ENCODE measurements around the gene BBS12.

The BBS12 gene

GRCh38 chr4:122711919-122712318 lies 20.6 kb upstream of the BBS12 start:
- Histone ChIP-seq H3K4me1 (ENCODE audit: control insufficient read depth, insufficient read depth, low read length) (no peaks in the 10 kb centered on the region), H3K9me3 (ENCODE audit: control insufficient read depth, low read length) (no peaks in the 10 kb centered on the region), H3K27me3 (ENCODE audit: control insufficient read depth, insufficient read depth, low read length, poor library complexity, severe bottlenecking) (no peaks in the 10 kb centered on the region), H3K4me3 (ENCODE audit: insufficient read depth, low read depth, low read length) (no peak overlapping the region), H3K27ac (ENCODE audit: insufficient read depth, low read depth, low read length, poor library complexity, severe bottlenecking) (no peak overlapping the region), H3K36me3 (ENCODE audit: control insufficient read depth, insufficient read depth, low read length) (no peaks in the 10 kb centered on the region)

- Histone ChIP-seq H3K36me3 (ENCODE audit: control insufficient read depth, insufficient read depth, low read length) (no peaks in the 10 kb centered on the region), H3K4me1 (ENCODE audit: control insufficient read depth, insufficient read depth, low read length) (no peaks in the 10 kb centered on the region), H3K27ac (ENCODE audit: insufficient read depth, low read depth, low read length, poor library complexity, severe bottlenecking) (no peak overlapping the region), H3K9me3 (ENCODE audit: control insufficient read depth, low read length) (no peaks in the 10 kb centered on the region), H3K27me3 (ENCODE audit: control insufficient read depth, insufficient read depth, low read length, poor library complexity, severe bottlenecking) (no peaks in the 10 kb centered on the region), H3K4me3 (ENCODE audit: insufficient read depth, low read depth, low read length) (no peak overlapping the region)
- WGBS, 2 experiments, result 96 to 100% methylated on average over 2 to 4 of the region's 4 CpGs
These were observed 19.7 kb upstream of the BBS12 start for GRCh38 chr4:122712782-122713181.

GRCh38 chr4:122715221-122715620 lies 17.3 kb upstream of the BBS12 start:
- 80 to 82% methylated on average over 5 of the region's 5 CpGs for WGBS, 2 experiments
- Histone ChIP-seq H3K27ac (ENCODE audit: insufficient read depth, low read depth, low read length, poor library complexity, severe bottlenecking) (no peak overlapping the region), H3K4me1 (ENCODE audit: control insufficient read depth, insufficient read depth, low read length) (no peaks in the 10 kb centered on the region), H3K36me3 (ENCODE audit: control insufficient read depth, insufficient read depth, low read length) (no peaks in the 10 kb centered on the region), H3K27me3 (ENCODE audit: control insufficient read depth, insufficient read depth, low read length, poor library complexity, severe bottlenecking) (no peaks in the 10 kb centered on the region), H3K4me3 (ENCODE audit: insufficient read depth, low read depth, low read length) (no peak overlapping the region), H3K9me3 (ENCODE audit: control insufficient read depth, low read length) (no peaks in the 10 kb centered on the region)

- 40 to 41% methylated on average over 3 of the region's 4 CpGs for WGBS, 2 experiments
- Histone ChIP-seq H3K9me3 (ENCODE audit: control insufficient read depth, low read length) (no peaks in the 10 kb centered on the region), H3K27me3 (ENCODE audit: control insufficient read depth, insufficient read depth, low read length, poor library complexity, severe bottlenecking) (no peaks in the 10 kb centered on the region), H3K4me3 (ENCODE audit: insufficient read depth, low read depth, low read length) (no peak overlapping the region), H3K27ac (ENCODE audit: insufficient read depth, low read depth, low read length, poor library complexity, severe bottlenecking) (no peak overlapping the region), H3K4me1 (ENCODE audit: control insufficient read depth, insufficient read depth, low read length) (no peaks in the 10 kb centered on the region), H3K36me3 (ENCODE audit: control insufficient read depth, insufficient read depth, low read length) (no peaks in the 10 kb centered on the region)
These were observed 15.6 kb upstream of the BBS12 start for GRCh38 chr4:122716825-122717448.

- no peak overlapping the region for H3K4me3 ChIP-seq (ENCODE audit: insufficient read depth, low read depth, low read length)
- no peaks in the 10 kb centered on the region for H3K36me3 ChIP-seq (ENCODE audit: control insufficient read depth, insufficient read depth, low read length)
- WGBS, 2 experiments, result 91 to 93% methylated on average over 2 of the region's 2 CpGs
- H3K27me3 ChIP-seq (ENCODE audit: control insufficient read depth, insufficient read depth, low read length, poor library complexity, severe bottlenecking), result no peaks in the 10 kb centered on the region
- no peaks in the 10 kb centered on the region for H3K9me3 ChIP-seq (ENCODE audit: control insufficient read depth, low read length)
- H3K4me1 ChIP-seq (ENCODE audit: control insufficient read depth, insufficient read depth, low read length), result no peaks in the 10 kb centered on the region
- no peak overlapping the region for H3K27ac ChIP-seq (ENCODE audit: insufficient read depth, low read depth, low read length, poor library complexity, severe bottlenecking)
These were observed 14.2 kb upstream of the BBS12 start for GRCh38 chr4:122718281-122718680.

GRCh38 chr4:122722256-122722655 lies 10.2 kb upstream of the BBS12 start:
- Histone ChIP-seq H3K9me3 (ENCODE audit: control insufficient read depth, low read length) (no peaks in the 10 kb centered on the region), H3K27ac (ENCODE audit: insufficient read depth, low read depth, low read length, poor library complexity, severe bottlenecking) (no peak overlapping the region), H3K27me3 (ENCODE audit: control insufficient read depth, insufficient read depth, low read length, poor library complexity, severe bottlenecking) (no peaks in the 10 kb centered on the region), H3K4me3 (ENCODE audit: insufficient read depth, low read depth, low read length) (no peak overlapping the region), H3K36me3 (ENCODE audit: control insufficient read depth, insufficient read depth, low read length) (no peaks in the 10 kb centered on the region), H3K4me1 (ENCODE audit: control insufficient read depth, insufficient read depth, low read length) (no peaks in the 10 kb centered on the region)
- WGBS, 2 experiments, result 80% methylated on average over 1 of the region's 1 CpG; no CpG with 5 or more reads in 1 of the 2 experiments

GRCh38 chr4:122728856-122729255 lies 3.6 kb upstream of the BBS12 start:
- Histone ChIP-seq H3K36me3 (ENCODE audit: control insufficient read depth, insufficient read depth, low read length) (no peaks in the 10 kb centered on the region), H3K27me3 (ENCODE audit: control insufficient read depth, insufficient read depth, low read length, poor library complexity, severe bottlenecking) (no peaks in the 10 kb centered on the region), H3K9me3 (ENCODE audit: control insufficient read depth, low read length) (no peaks in the 10 kb centered on the region), H3K4me3 (ENCODE audit: insufficient read depth, low read depth, low read length) (no peak overlapping the region), H3K27ac (ENCODE audit: insufficient read depth, low read depth, low read length, poor library complexity, severe bottlenecking) (no peak overlapping the region), H3K4me1 (ENCODE audit: control insufficient read depth, insufficient read depth, low read length) (no peaks in the 10 kb centered on the region)
- 79% methylated on average over 1 of the region's 1 CpG for WGBS, 2 experiments

- H3K9me3 ChIP-seq (ENCODE audit: control insufficient read depth, low read length), result no peaks in the 10 kb centered on the region
- no peak overlapping the region for H3K4me3 ChIP-seq (ENCODE audit: insufficient read depth, low read depth, low read length)
- no peak overlapping the region for H3K27ac ChIP-seq (ENCODE audit: insufficient read depth, low read depth, low read length, poor library complexity, severe bottlenecking)
- H3K27me3 ChIP-seq (ENCODE audit: control insufficient read depth, insufficient read depth, low read length, poor library complexity, severe bottlenecking), result no peaks in the 10 kb centered on the region
- no peaks in the 10 kb centered on the region for H3K4me1 ChIP-seq (ENCODE audit: control insufficient read depth, insufficient read depth, low read length)
- no peaks in the 10 kb centered on the region for H3K36me3 ChIP-seq (ENCODE audit: control insufficient read depth, insufficient read depth, low read length)
- WGBS, 2 experiments, result 78 to 88% methylated on average over 1 to 2 of the region's 2 CpGs
These were observed 828 bp upstream of the BBS12 start for GRCh38 chr4:122731676-122732075.

GRCh38 chr4:122733787-122734120 lies 1.2 kb downstream of the BBS12 start:
- Histone ChIP-seq H3K4me1 (ENCODE audit: control insufficient read depth, insufficient read depth, low read length) (no peaks in the 10 kb centered on the region), H3K4me3 (ENCODE audit: insufficient read depth, low read depth, low read length) (peak overlapping the region; percentile 51), H3K27me3 (ENCODE audit: control insufficient read depth, insufficient read depth, low read length, poor library complexity, severe bottlenecking) (no peaks in the 10 kb centered on the region), H3K9me3 (ENCODE audit: control insufficient read depth, low read length) (no peaks in the 10 kb centered on the region), H3K27ac (ENCODE audit: insufficient read depth, low read depth, low read length, poor library complexity, severe bottlenecking) (no peak overlapping the region), H3K36me3 (ENCODE audit: control insufficient read depth, insufficient read depth, low read length) (no peaks in the 10 kb centered on the region)
- WGBS, 2 experiments, result 100% methylated on average over 1 of the region's 1 CpG; no CpG with 5 or more reads in 1 of the 2 experiments

GRCh38 chr4:122739174-122739573 lies 6.7 kb downstream of the BBS12 start:
- Histone ChIP-seq H3K9me3 (ENCODE audit: control insufficient read depth, low read length) (no peaks in the 10 kb centered on the region), H3K4me3 (ENCODE audit: insufficient read depth, low read depth, low read length) (no peak overlapping the region), H3K27me3 (ENCODE audit: control insufficient read depth, insufficient read depth, low read length, poor library complexity, severe bottlenecking) (no peaks in the 10 kb centered on the region), H3K27ac (ENCODE audit: insufficient read depth, low read depth, low read length, poor library complexity, severe bottlenecking) (no peak overlapping the region), H3K36me3 (ENCODE audit: control insufficient read depth, insufficient read depth, low read length) (no peaks in the 10 kb centered on the region), H3K4me1 (ENCODE audit: control insufficient read depth, insufficient read depth, low read length) (no peaks in the 10 kb centered on the region)
